Uterus (tissue), 4 donors: ENCODE data around the gene ATF5. TPM values are rescaled to one million over a fixed set of nuclear protein-coding genes. Genes with fewer than 3 reads are reported as not detected.
"Not testable (repeated sequence)": the region's sequence is repeated elsewhere in the genome, so short reads cannot be mapped to it uniquely, and the experiment has no call there.

Source experiments
- DNase-seq, 2 donors: peaks; one replicate each; pipeline ENCODE4 v3.0.0-alpha.2; 2019 to 2020
- H3K27ac ChIP-seq, 2 donors: fragments of 200-600 bp; sonication (generic); 1 replicate in 1 of 2; 2 replicates in 1 of 2; pipeline ENCODE4 v1.5.1; 2016 to 2018
- H3K27me3 ChIP-seq, 2 donors: fragments of 200-600 bp; sonication (generic); one replicate each; pipeline ENCODE4 v1.5.1; 2018 to 2019; ENCODE audit warnings: control low read depth in 1 of 2
- H3K36me3 ChIP-seq, 2 donors: fragments of 200-600 bp; sonication (generic); one replicate each; pipeline ENCODE4 v1.5.1; 2019; ENCODE audit warnings: control low read depth in 1 of 2
- H3K4me1 ChIP-seq, 2 donors: fragments of 200-600 bp; sonication (generic); one replicate each; pipeline ENCODE4 v1.5.1; 2018 to 2019; ENCODE audit warnings: control low read depth in 1 of 2
- H3K4me3 ChIP-seq, 2 donors: fragments of 200-600 bp; sonication (generic); 1 replicate in 1 of 2; 2 replicates in 1 of 2; pipeline ENCODE4 v1.5.1; 2018 to 2019; ENCODE audit warnings: mild to moderate bottlenecking in 1 of 2
- H3K9me3 ChIP-seq, 2 donors: fragments of 200-600 bp; sonication (generic); one replicate each; pipeline ENCODE4 v1.5.1; 2019; ENCODE audit warnings: control low read depth in 1 of 2
- POLR2A ChIP-seq, 2 donors: fragments of 450-650 bp; IDR thresholded peaks; one replicate each; pipeline ENCODE4 v1.6.1; 2016; ENCODE audit warnings: antibody characterized with exemption in 2 of 2, mild to moderate bottlenecking in 1 of 2, moderate library complexity in 1 of 2
- intact Hi-C: fragments of 100-400 bp; cut with DNase I; formaldehyde crosslinking; loops from one replicate; pipeline ENCODE4 v1.15.1; 2023; ENCODE audit warnings: low total_unique reads
- total RNA-seq, 4 donors: library from RNA; depleted of rRNA in 3 of 4; stranded (reverse); fragments of >200 nt in 3 of 4; gene quantifications; one replicate each; pipeline versions ENCODE4 v1.1.0 to v1.2.4, GENCODE V29; 2014 to 2023
- TF ChIP-seq, protein P1 (sequence below), 4 experiments: fragments of 200-600 bp in 2 of 4; fragments of 450-650 bp in 2 of 4; sonication (generic) in 2 of 4; IDR thresholded peaks; one replicate each; pipeline ENCODE4 v1.5.1; 2016 to 2019; ENCODE audit warnings: antibody characterized with exemption in 4 of 4, mild to moderate bottlenecking in 2 of 4, moderate library complexity in 1 of 4
- donor health status: DM: yes; HTN: yes; CAD: no.

ATF5 gene
- total RNA-seq, 4 donors from 2014 or later, result 2.1 to 10.0 (median 3.6) TPM; not detected in 1

DNA sequence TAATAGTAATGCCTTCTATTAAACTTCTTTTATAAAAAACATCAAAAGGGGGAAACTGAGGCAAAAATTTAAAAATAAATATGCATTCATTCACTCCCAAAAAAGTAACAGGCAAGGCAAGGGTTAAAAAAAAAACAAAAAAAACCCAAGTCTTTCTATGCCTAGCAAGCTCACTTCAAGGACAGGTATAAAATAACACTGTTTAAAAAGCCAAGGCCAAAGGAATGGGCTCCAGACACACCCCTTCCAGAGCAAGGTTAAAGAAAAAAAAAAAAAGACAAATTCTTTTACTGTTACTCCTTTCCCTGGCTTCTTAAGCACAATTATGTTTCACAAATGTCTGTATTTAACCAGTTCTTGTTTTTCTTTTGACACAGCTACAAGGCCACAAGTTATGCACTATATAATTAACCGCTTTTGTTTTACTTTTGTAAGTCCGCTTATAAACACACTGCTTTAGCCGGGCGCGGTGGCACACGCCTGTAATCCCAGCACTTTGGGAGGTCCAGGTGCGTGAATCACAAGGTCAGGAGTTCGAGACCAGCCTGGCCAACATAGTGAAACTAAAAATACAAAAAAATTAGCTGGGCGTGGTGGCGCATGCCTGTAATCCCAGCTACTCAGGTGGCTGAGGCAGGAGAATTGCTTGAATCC is 28.4 kb downstream of the ATF5 start:
- no peaks in the 10 kb centered on the region for H3K27me3 ChIP-seq

DNA sequence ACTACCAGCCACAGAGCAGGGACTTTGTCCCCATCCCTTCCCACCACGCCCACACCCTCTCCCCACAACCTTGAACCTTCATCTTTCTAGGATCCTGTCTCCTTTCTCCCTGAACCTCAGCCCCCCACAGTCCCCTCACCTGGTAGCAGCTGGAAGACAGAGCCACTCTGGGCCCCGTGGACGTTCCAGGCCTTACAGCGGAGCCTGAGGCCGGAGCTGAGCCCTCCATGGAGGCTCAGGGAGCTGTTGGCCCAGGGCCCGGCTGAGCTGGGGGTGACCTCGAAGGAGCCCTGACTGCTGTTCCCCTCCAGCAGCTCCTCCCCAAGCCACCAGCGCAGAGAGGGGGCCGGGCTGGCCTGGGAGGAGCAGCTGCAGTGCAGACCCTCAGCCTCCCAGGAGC is 29.1 kb downstream of the ATF5 start:
- intact Hi-C loops, H3K36me3 ChIP-seq, DNase-seq, H3K4me1 ChIP-seq, H3K27me3 ChIP-seq, H3K27ac ChIP-seq, H3K9me3 ChIP-seq: not testable (repeated sequence)
- peak overlapping the region in 1 of 2 donors; percentile 30 for H3K4me3 ChIP-seq

More for the DNA sequence above, 28.4 kb downstream of the ATF5 start:
- peaks cover 0 to 3% of the 10 kb centered on the region in 2 donors for H3K4me1 ChIP-seq
- H3K9me3 ChIP-seq, result no peaks in the 10 kb centered on the region
- H3K36me3 ChIP-seq, result no peaks in the 10 kb centered on the region
- no peak overlapping the region for H3K27ac ChIP-seq
- intact Hi-C loops, result no loop called here
- no peak for DNase-seq
- TF ChIP-seq, protein P1, sequence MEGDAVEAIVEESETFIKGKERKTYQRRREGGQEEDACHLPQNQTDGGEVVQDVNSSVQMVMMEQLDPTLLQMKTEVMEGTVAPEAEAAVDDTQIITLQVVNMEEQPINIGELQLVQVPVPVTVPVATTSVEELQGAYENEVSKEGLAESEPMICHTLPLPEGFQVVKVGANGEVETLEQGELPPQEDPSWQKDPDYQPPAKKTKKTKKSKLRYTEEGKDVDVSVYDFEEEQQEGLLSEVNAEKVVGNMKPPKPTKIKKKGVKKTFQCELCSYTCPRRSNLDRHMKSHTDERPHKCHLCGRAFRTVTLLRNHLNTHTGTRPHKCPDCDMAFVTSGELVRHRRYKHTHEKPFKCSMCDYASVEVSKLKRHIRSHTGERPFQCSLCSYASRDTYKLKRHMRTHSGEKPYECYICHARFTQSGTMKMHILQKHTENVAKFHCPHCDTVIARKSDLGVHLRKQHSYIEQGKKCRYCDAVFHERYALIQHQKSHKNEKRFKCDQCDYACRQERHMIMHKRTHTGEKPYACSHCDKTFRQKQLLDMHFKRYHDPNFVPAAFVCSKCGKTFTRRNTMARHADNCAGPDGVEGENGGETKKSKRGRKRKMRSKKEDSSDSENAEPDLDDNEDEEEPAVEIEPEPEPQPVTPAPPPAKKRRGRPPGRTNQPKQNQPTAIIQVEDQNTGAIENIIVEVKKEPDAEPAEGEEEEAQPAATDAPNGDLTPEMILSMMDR (IDR thresholded peaks at IDR 0.05), result no peak
- TF ChIP-seq POLR2A (IDR thresholded peaks at IDR 0.05), result no peak
- peak overlapping the region in 1 of 2 donors; percentile 30 for H3K4me3 ChIP-seq

DNA sequence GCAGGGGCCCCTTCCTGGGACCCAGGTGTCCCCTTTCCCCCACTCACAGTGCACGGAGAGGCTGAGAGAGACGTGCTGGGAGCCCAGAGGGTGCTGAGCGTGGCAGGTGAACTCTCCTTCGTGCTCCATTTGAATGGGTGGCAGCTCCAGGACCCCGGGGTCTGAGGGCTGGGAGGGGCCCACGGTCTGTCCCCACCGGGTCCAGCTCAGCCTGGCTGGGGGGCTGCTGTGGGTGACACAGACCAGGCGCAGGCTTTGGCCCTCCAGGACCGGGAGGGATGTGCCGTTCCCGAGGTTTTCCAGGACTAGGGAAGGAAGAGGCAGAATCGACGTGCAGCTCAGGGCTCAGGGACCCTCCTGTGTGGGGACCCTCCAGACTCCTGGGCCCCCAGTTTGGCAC is 29.6 kb downstream of the ATF5 start:
- H3K4me1 ChIP-seq, H3K27ac ChIP-seq, H3K27me3 ChIP-seq, H3K36me3 ChIP-seq, H3K9me3 ChIP-seq, DNase-seq, intact Hi-C loops: not testable (repeated sequence)
- peak overlapping the region in 1 of 2 donors; percentile 30 for H3K4me3 ChIP-seq

DNA sequence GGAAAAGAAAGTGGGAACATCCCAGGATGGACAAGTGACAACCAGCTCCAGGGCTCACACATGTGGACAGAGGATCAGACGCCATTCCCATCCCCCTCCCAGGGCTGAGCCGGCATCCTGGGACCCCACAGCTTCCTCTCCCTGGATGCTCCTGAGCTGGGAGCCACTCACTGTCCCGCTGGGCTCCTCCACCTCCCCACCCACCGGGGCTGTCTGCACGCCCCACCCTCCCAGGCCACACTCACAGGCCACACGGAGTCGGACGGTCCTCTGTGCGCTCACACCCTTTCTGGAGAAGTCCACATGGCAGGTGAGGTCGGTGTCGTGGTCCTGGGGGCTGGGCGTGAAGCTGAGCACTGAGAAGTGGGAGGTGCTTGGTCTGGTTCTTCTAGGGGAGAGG is 30.9 kb downstream of the ATF5 start:
- intact Hi-C loops, DNase-seq, H3K27ac ChIP-seq, H3K9me3 ChIP-seq, H3K4me3 ChIP-seq, H3K36me3 ChIP-seq, H3K27me3 ChIP-seq, H3K4me1 ChIP-seq: not testable (repeated sequence)

DNA sequence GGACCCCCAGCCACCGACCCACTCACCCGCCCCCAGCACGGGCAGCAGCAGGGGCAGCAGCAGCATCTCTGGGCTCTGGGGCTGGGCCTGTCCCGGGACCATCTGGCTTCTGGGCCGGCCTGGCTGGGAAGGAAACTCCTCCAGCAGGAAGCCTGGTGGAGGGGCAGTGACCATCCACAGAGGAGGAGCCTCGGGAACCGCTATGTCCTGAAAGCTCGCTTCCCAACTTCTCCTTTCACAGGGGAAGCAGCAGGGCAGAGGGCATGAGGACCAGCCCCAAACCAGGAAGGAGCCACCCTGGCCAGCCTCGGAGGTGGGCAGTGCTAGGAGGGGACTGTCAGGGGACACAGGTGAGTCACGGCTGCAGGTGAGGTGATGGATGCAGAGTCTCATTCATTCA is 32.0 kb downstream of the ATF5 start, which contains the start of gene SIGLEC11:
TSS of gene SIGLEC11 (minus strand) at position 193 of the 400 bp plus-strand sequence. CDS start at position 102, 91 bp downstream.
- intact Hi-C loops, result not testable (repeated sequence)

DNA sequence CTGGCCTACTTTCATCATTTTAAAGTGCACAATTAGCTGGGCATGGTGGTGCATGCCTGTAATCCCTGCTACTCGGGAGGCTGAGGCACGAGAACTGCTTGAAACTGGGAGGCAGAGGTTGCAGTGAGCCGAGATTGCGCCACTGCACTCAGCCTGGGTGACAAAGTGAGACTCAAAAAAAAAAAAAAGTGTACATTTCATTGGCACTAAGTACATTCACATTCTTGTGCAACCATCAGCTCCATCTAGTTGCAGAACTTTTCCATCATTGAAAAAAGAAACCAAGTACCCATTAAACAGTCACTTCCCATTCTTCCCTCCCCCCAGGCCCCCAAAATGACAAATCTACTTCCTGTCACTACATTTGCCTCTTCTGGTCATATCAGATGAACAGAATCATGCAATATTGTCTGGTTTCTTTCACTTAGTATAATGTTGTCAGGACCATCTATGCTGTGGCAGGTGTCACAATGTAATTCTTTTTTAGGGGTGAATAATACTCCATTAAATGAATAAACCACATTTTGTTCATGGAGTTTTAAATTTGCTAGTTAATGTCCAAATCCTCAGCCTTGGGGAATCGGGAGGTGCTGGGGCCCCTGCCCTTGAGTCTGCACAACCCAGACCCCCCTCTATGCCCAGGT is 39.4 kb downstream of the ATF5 start:
- no peak overlapping the region for H3K27ac ChIP-seq
- H3K4me3 ChIP-seq, result no peak overlapping the region
- intact Hi-C loops, result no loop called here
- DNase-seq, result no peak
- no peaks in the 10 kb centered on the region for H3K4me1 ChIP-seq
- H3K27me3 ChIP-seq, result peaks cover 0 to 16% of the 10 kb centered on the region in 2 donors
- no peaks in the 10 kb centered on the region for H3K36me3 ChIP-seq
- no peaks in the 10 kb centered on the region for H3K9me3 ChIP-seq
- TF ChIP-seq, protein P1 (IDR thresholded peaks at IDR 0.05), result no peak

More for the DNA sequence above, 32.0 kb downstream of the ATF5 start, which contains the start of gene SIGLEC11:
- not testable (repeated sequence) for DNase-seq, H3K27ac ChIP-seq, H3K4me1 ChIP-seq, H3K36me3 ChIP-seq, H3K27me3 ChIP-seq, H3K4me3 ChIP-seq, H3K9me3 ChIP-seq

DNA sequence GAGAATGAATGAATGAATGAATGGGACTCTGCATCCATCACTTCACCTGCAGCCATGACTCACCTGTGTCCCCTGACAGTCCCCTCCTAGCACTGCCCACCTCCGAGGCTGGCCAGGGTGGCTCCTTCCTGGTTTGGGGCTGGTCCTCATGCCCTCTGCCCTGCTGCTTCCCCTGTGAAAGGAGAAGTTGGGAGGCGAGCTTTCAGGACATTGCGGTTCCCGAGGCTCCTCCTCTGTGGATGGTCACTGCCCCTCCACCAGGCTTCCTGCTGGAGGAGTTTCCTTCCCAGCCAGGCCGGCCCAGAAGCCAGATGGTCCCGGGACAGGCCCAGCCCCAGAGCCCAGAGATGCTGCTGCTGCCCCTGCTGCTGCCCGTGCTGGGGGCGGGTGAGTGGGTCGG is 40.4 kb downstream of the ATF5 start:
- DNase-seq, H3K4me3 ChIP-seq, intact Hi-C loops, H3K4me1 ChIP-seq, H3K36me3 ChIP-seq, H3K9me3 ChIP-seq, H3K27ac ChIP-seq: not testable (repeated sequence)
- peaks cover 0 to 16% of the 10 kb centered on the region in 2 donors for H3K27me3 ChIP-seq
